Measurements from ENCODE around the gene PDXP. TPM values are rescaled to one million over a fixed set of nuclear protein-coding genes. Genes with fewer than 3 reads are reported as not detected.
"Not testable (repeated sequence)": the region's sequence is repeated elsewhere in the genome, so short reads cannot be mapped to it uniquely, and the experiment has no call there.

Gene PDXP
- total RNA-seq, 1 experiment from 2014 or later = 47.1 TPM

GRCh38 chr22:37677493-37677974 lies 19.0 kb downstream of the PDXP start:
- no peak for DNase-seq (ENCODE audit: low read depth in 1 of 2, low spot score in 2 of 2)
- Histone ChIP-seq H3K36me3 (peaks cover 52% of the 10 kb centered on the region), H3K9me3 (replicated peaks) (no peaks in the 10 kb centered on the region), H3K27me3 (replicated peaks) (no peaks in the 10 kb centered on the region), H3K4me3 (peak overlapping the region; percentile 68), H3K27ac (no peak overlapping the region), H3K4me1 (replicated peaks) (peaks cover 35% of the 10 kb centered on the region)

- Histone ChIP-seq H3K4me3 (peak overlapping the region; percentile 68; the same call in 1 of the 2 replicates), H3K36me3 (peaks cover 52% of the 10 kb centered on the region), H3K4me1 (replicated peaks) (peaks cover 35% of the 10 kb centered on the region), H3K27me3 (replicated peaks) (no peaks in the 10 kb centered on the region), H3K27ac (no peak overlapping the region), H3K9me3 (replicated peaks) (no peaks in the 10 kb centered on the region)
- DNase-seq (ENCODE audit: low read depth in 1 of 2, low spot score in 2 of 2) = no peak
These were observed 19.8 kb downstream of the PDXP start for GRCh38 chr22:37678372-37678771.

GRCh38 chr22:37679670-37680069 lies 21.1 kb downstream of the PDXP start:
- no peak for DNase-seq (ENCODE audit: low read depth in 1 of 2, low spot score in 2 of 2)
- no peak overlapping the region for H3K27ac ChIP-seq
- H3K27me3 ChIP-seq (replicated peaks) = no peaks in the 10 kb centered on the region
- H3K36me3 ChIP-seq = peaks cover 52% of the 10 kb centered on the region
- H3K9me3 ChIP-seq (replicated peaks) = no peaks in the 10 kb centered on the region
- no peak overlapping the region for H3K4me3 ChIP-seq
- peaks cover 28% of the 10 kb centered on the region for H3K4me1 ChIP-seq (replicated peaks)

DNA sequence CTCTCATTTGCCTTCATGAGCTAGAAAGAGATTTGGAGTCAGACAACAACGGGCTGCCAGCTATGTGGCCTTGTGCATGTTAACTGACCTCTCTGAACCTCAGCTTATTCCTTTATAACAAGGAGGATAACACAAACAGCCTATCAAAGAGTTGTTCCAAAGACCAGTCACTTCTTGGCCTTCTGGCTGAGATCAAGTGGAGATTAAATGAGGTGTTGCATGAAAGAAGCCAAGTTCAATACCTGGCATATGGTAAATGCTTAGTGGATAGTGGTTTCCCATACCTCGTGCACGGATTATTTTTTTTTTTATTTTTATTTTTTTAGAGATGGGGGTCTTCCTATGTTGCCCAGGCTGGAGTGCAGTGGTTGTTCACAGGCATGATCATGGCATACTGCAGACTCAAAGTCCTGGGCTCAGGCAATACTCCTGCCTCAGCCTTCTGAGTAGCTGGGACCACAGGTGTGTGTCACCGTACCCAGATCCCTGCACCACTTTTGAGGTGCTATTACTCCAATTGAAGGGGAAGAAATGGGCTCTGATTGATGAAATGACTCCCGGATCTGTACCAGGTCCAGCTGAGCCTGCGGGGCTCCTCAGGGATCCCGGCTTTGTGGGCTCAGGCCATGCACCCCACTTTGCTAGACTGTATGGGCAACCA lies 21.8 kb downstream of the PDXP start:
- Histone ChIP-seq H3K4me3 (no peak overlapping the region), H3K27me3 (replicated peaks) (no peaks in the 10 kb centered on the region), H3K36me3 (peaks cover 52% of the 10 kb centered on the region), H3K9me3 (replicated peaks) (no peaks in the 10 kb centered on the region), H3K4me1 (replicated peaks) (peaks cover 22% of the 10 kb centered on the region), H3K27ac (no peak overlapping the region)
- DNase-seq (ENCODE audit: low read depth in 1 of 2, low spot score in 2 of 2) = no peak

GRCh38 chr22:37681001-37681424 lies 22.5 kb downstream of the PDXP start:
- DNase-seq (ENCODE audit: low read depth in 1 of 2, low spot score in 2 of 2) = peak in 1 of 2 experiments; percentile 38
- Histone ChIP-seq H3K9me3 (replicated peaks) (no peaks in the 10 kb centered on the region), H3K4me3 (no peak overlapping the region), H3K36me3 (peaks cover 48% of the 10 kb centered on the region), H3K27ac (no peak overlapping the region), H3K4me1 (replicated peaks) (peaks cover 25% of the 10 kb centered on the region), H3K27me3 (replicated peaks) (no peaks in the 10 kb centered on the region)

DNA sequence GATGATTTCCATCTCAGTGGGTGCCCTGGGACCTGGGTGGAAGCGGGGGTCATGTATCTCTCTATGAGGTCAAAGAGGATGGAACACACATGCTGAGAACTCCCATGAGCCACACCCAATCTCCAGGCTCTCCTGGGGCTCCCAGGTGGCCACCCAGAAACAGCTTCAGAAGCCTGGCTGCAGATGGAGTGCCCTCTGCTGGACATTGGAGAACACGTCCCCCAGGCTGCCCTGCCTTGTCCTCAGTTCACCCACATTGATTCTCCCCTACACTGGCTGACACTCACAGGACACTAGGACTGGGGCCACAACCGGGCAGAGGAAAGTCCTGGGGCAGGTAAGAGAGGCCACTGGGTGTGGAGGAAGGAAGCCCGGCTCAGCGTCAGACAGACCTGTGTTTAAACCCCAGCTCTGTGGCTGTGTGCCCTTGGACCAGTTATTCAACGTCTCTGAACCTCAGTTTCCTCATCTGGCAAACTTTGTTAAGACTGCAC lies 23.1 kb downstream of the PDXP start:
- Histone ChIP-seq H3K27ac (no peak overlapping the region), H3K27me3 (replicated peaks) (no peaks in the 10 kb centered on the region), H3K4me1 (replicated peaks) (peaks cover 26% of the 10 kb centered on the region), H3K36me3 (peaks cover 43% of the 10 kb centered on the region), H3K4me3 (no peak overlapping the region), H3K9me3 (replicated peaks) (no peaks in the 10 kb centered on the region)
- peak; percentile 69 to 83 for DNase-seq (ENCODE audit: low read depth in 1 of 2, low spot score in 2 of 2)

DNA sequence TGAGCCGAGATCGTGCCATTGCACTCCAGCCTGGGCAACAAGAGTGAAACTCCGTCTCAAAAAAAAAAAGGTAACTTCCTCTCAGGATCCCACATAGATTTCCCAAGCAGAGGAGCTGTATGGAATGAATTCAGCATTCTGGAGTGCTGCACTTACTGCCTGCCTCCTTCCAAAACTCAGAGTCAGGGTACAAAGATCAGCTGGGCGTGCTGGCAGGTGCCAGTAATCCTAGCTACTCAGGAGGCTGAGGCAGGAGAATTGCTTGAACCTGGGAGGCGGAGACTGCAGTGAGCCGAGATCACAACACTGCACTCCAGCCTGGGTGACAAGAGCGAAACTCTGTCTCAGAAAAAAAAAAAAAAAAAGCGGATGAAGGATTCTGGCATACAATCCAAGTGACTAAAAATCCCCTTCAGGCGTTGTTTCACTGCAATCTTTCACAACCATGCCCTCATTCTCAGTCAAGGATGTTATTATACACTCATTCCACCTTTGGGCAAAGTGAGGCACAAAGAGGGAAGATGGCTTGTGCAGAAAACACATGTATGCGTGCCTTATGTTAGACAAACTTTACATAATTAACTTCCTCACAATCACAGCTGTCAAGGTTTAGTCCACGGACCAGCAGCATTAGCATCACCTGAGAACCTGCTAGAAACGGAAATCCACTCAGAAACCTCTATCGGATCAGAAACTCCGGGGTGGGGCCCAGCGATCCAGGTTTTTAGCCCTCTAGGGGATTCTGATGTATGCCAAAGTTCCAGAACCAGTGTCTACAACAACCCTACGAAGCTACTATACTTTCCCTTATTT lies 26.5 kb downstream of the PDXP start:
- no peak overlapping the region for H3K27ac ChIP-seq
- peaks cover 23% of the 10 kb centered on the region for H3K4me1 ChIP-seq (replicated peaks)
- peaks cover 32% of the 10 kb centered on the region for H3K36me3 ChIP-seq
- no peak overlapping the region for H3K4me3 ChIP-seq
- no peak for DNase-seq (ENCODE audit: low read depth in 1 of 2, low spot score in 2 of 2)
- H3K9me3 ChIP-seq (replicated peaks) = no peaks in the 10 kb centered on the region
- H3K27me3 ChIP-seq (replicated peaks) = no peaks in the 10 kb centered on the region

- Histone ChIP-seq H3K36me3 (peaks cover 35% of the 10 kb centered on the region), H3K4me1 (replicated peaks) (peaks cover 14% of the 10 kb centered on the region), H3K27ac (peak within 1 kb of the TSS; percentile 71), H3K27me3 (replicated peaks) (no peaks in the 10 kb centered on the region), H3K4me3 (peak within 1 kb of the TSS; percentile 69), H3K9me3 (replicated peaks) (no peaks in the 10 kb centered on the region)
- peak; percentile 84 to 96 for DNase-seq (ENCODE audit: low read depth in 1 of 2, low spot score in 2 of 2)
These were observed 27.8 kb downstream of the PDXP start, which contains the start of gene NOL12 for GRCh38 chr22:37686002-37686982. Gene NOL12 (plus strand): TSS chr22:37686343. CDS start chr22:37686393, 50 bp downstream.

DNA sequence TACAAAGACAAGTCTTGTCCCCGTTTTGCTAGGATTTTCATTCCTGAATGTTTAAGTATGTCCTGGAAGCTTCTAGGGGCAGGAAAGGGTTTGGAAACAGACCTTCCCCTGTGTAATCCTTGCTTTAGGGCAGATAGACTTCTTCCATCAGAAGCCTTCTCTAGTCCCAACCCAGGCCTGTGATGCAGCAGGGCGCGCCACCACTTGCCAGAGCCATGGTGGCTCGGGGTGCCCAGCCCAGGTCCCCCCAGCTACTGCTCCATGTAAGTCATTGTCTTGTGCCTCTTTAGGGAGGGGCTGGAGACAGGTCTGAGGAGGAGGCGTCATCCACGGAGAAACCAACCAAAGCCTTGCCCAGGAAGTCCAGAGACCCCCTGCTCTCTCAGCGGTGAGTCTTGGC lies 31.9 kb downstream of the PDXP start:
- peaks cover 9% of the 10 kb centered on the region for H3K4me1 ChIP-seq (replicated peaks)
- no peak for DNase-seq (ENCODE audit: low read depth in 1 of 2, low spot score in 2 of 2)
- H3K36me3 ChIP-seq = peaks cover 65% of the 10 kb centered on the region
- no peaks in the 10 kb centered on the region for H3K27me3 ChIP-seq (replicated peaks)
- no peak overlapping the region for H3K4me3 ChIP-seq
- H3K27ac ChIP-seq = no peak overlapping the region
- H3K9me3 ChIP-seq (replicated peaks) = no peaks in the 10 kb centered on the region

DNA sequence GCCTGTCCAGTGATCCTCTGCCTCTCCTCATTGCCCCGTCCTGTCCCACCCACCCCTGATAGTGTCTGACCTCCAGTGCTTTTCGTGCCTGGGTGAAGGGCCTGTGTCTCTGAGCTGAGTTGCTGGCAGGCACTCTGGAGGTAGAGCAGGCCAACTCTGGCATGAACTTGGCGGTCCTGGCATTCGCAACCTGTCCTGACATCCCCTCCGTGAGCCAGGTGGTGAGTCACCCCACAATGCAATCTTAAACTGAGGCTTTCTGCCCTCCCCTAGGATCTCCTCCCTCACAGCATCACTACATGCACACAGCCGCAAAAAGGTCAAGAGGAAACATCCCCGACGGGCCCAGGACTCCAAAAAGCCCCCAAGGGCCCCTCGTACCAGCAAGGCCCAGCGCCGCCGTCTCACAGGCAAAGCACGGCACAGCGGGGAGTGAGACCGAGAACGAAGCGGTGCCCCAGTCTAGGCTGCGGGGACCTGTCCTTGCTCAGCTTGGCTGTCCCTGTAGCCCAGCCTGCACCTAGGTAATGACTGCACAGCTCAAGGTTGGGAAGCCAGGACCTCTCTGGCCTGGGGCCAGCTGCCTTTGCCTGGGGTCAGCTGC lies 32.5 kb downstream of the PDXP start:
- no peak for DNase-seq (ENCODE audit: low read depth in 1 of 2, low spot score in 2 of 2)
- Histone ChIP-seq H3K36me3 (peaks cover 65% of the 10 kb centered on the region), H3K4me1 (replicated peaks) (peaks cover 6% of the 10 kb centered on the region), H3K27me3 (replicated peaks) (no peaks in the 10 kb centered on the region), H3K27ac (no peak overlapping the region), H3K4me3 (no peak overlapping the region), H3K9me3 (replicated peaks) (no peaks in the 10 kb centered on the region)

- Histone ChIP-seq H3K4me1 (replicated peaks) (peaks cover 8% of the 10 kb centered on the region), H3K27me3 (replicated peaks) (no peaks in the 10 kb centered on the region), H3K27ac (no peak overlapping the region), H3K4me3 (no peak overlapping the region), H3K9me3 (replicated peaks) (no peaks in the 10 kb centered on the region), H3K36me3 (peaks cover 65% of the 10 kb centered on the region)
- DNase-seq (ENCODE audit: low read depth in 1 of 2, low spot score in 2 of 2) = no peak
These were observed 34.2 kb downstream of the PDXP start for GRCh38 chr22:37692627-37693285.

GRCh38 chr22:37694131-37694530 lies 35.6 kb downstream of the PDXP start:
- H3K4me3 ChIP-seq; H3K4me1 ChIP-seq (replicated peaks); H3K9me3 ChIP-seq (replicated peaks); H3K27ac ChIP-seq; DNase-seq (ENCODE audit: low read depth in 1 of 2, low spot score in 2 of 2); H3K27me3 ChIP-seq (replicated peaks): not testable (repeated sequence)
- peaks cover 53% of the 10 kb centered on the region for H3K36me3 ChIP-seq

Data from SJSA1 (cell line).